NCI-H2107 (cell line): ENCODE measurements around the gene DND1.
"Not testable (repeated sequence)": the region's sequence is repeated elsewhere in the genome, so short reads cannot be mapped to it uniquely, and the experiment has no call there.

Experiments
- DNase-seq: peaks from one replicate; lab custom pipeline; 2025; lab: John Stamatoyannopoulos, UW

DND1 gene

GRCh38 chr5:140672455-140673186 is 755 bp downstream of the DND1 start:
- DNase-seq: no peak

- no peak for DNase-seq
These were observed 1.8 kb downstream of the DND1 start for GRCh38 chr5:140671472-140672125.

GRCh38 chr5:140671035-140671434 is 2.3 kb downstream of the DND1 start:
- not testable (repeated sequence) for DNase-seq

GRCh38 chr5:140664359-140665119 is 8.8 kb downstream of the DND1 start, which contains the start of gene WDR55:
TSS of gene WDR55 (plus strand) at chr5:140664904. CDS start at chr5:140664913, 9 bp downstream.
- peak; percentile 62 for DNase-seq

- no peak for DNase-seq
These were observed 9.4 kb downstream of the DND1 start for GRCh38 chr5:140664030-140664358.

- DNase-seq: not testable (repeated sequence)
These were observed 13.0 kb downstream of the DND1 start for GRCh38 chr5:140660371-140660770.

- no peak for DNase-seq
These were observed 14.5 kb downstream of the DND1 start for GRCh38 chr5:140658870-140659269.

GRCh38 chr5:140647042-140647419 is 26.3 kb downstream of the DND1 start:
- no peak for DNase-seq

- DNase-seq: no peak
These were observed 30.7 kb downstream of the DND1 start for GRCh38 chr5:140642718-140643117.

- no peak for DNase-seq
These were observed 31.7 kb downstream of the DND1 start for GRCh38 chr5:140641716-140642115.

- DNase-seq: peak; percentile 38
These were observed 34.0 kb downstream of the DND1 start, which contains the start of gene TMCO6 for GRCh38 chr5:140639148-140639981. TSS of gene TMCO6 (plus strand) at chr5:140639451. CDS start at chr5:140639528, 77 bp downstream.

- not testable (repeated sequence) for DNase-seq
These were observed 34.6 kb downstream of the DND1 start for GRCh38 chr5:140638898-140639147.

- no peak for DNase-seq
These were observed 35.8 kb downstream of the DND1 start for GRCh38 chr5:140637371-140638100.

- DNase-seq: no peak
These were observed 37.8 kb downstream of the DND1 start for GRCh38 chr5:140635291-140636257.

- no peak for DNase-seq
These were observed 39.3 kb downstream of the DND1 start for GRCh38 chr5:140634103-140634502.

GRCh38 chr5:140633501-140633900 is 39.9 kb downstream of the DND1 start:
- no peak for DNase-seq

- no peak for DNase-seq
These were observed 40.3 kb downstream of the DND1 start, which contains the start of gene CD14 for GRCh38 chr5:140633021-140633471. TSS of gene CD14 (minus strand) at chr5:140633175. CDS start at chr5:140633071, 104 bp downstream.

GRCh38 chr5:140632366-140633020 is 40.9 kb downstream of the DND1 start:
- DNase-seq: no peak

GRCh38 chr5:140631831-140632365 is 41.5 kb downstream of the DND1 start:
- peak; percentile 3 for DNase-seq
